Right lobe of liver (tissue), 4 donors: ENCODE data around the gene NOB1.

Experiments
- POLR2A ChIP-seq: fragments of 450-650 bp; IDR thresholded peaks from one replicate; pipeline ENCODE4 v1.6.1; 2017; ENCODE audit warnings: antibody characterized with exemption, mild to moderate bottlenecking
- TF ChIP-seq, protein P1 (sequence below), 4 donors: fragments of 200-600 bp in 3 of 4; fragments of 450-650 bp in 1 of 4; IDR thresholded peaks; one replicate each; pipeline versions ENCODE4 v1.5.1 to v1.8.0; 2016 to 2022; ENCODE audit warnings: antibody characterized with exemption in 4 of 4, mild to moderate bottlenecking in 2 of 4
- donor health status: DM: no; HTN: no; CAD: no.
- donor health status: DM: no; HTN: no; CAD: no.
- donor health status: DM: no; HTN: yes; CAD: no.

- no peak for TF ChIP-seq POLR2A
- TF ChIP-seq, protein P1, sequence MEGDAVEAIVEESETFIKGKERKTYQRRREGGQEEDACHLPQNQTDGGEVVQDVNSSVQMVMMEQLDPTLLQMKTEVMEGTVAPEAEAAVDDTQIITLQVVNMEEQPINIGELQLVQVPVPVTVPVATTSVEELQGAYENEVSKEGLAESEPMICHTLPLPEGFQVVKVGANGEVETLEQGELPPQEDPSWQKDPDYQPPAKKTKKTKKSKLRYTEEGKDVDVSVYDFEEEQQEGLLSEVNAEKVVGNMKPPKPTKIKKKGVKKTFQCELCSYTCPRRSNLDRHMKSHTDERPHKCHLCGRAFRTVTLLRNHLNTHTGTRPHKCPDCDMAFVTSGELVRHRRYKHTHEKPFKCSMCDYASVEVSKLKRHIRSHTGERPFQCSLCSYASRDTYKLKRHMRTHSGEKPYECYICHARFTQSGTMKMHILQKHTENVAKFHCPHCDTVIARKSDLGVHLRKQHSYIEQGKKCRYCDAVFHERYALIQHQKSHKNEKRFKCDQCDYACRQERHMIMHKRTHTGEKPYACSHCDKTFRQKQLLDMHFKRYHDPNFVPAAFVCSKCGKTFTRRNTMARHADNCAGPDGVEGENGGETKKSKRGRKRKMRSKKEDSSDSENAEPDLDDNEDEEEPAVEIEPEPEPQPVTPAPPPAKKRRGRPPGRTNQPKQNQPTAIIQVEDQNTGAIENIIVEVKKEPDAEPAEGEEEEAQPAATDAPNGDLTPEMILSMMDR (IDR thresholded peaks at IDR 0.05), result no peak
These were observed 5.9 kb downstream of the NOB1 start for GRCh38 chr16:69748694-69749345.
